IPS DF 19.7 (cell line): ENCODE measurements around the gene CSNK1G2.
"Not testable (repeated sequence)": the region's sequence is repeated elsewhere in the genome, so short reads cannot be mapped to it uniquely, and the experiment has no call there.

ENCODE experiments used
- DNase-seq: peaks from one replicate; pipeline ENCODE4 v3.0.0-alpha.2; 2013; ENCODE audit warnings: low read depth, low spot score

CSNK1G2 gene

DNA sequence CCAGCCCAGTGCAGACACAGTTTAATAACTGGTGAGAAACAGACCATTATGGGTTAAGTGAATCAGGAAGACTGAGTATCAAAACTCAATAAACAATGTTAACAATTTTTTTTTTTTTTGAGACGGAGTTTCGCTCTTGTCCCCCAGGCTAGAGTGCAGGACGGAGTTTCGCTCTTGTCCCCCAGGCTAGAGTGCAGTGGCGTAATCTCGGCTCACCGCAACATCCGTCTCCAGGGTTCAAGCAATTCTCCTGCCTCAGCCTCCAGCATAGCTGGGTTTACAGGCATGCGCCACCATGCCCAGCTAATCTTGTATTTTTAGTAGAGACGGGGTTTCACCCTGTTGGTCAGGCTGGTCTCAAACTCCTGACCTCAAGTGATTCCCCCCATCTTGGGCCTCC lies 47.5 kb downstream of the CSNK1G2 start:
- not testable (repeated sequence) for DNase-seq

DNA sequence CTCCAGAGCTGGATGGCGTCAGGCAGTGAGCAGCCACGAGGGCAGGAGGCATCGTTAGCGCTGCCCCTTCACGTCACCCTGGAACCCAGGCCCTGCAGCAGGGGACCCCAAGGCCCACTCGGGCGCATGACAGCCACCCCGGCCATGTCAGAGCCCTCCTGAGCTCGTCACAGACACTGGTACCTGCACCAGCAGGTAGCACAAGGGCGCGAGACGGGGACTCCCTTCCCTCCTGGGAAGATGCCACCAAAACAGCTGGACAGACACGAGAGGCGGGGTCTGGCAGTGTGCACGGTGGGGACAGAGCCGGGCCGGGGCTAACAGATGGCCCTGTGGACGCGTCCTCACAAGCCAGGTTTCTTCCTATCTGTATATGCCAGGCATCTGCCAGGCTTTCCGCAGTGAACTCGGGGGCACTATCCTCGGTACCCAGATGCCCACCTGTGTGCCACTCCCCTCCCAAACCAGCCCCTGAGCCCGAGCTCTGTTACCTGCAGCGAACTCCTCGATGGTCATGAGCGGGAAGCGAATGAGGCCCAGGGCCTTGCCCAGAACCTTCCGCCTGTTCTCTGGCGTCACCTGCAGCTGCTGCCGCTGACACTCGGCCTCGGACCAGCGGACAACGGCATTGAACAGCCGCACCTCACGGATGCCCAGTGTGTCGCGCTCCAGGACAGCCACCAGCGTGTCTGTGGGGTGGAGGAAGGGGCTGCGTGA lies 48.7 kb downstream of the CSNK1G2 start:
- DNase-seq = no peak

DNA sequence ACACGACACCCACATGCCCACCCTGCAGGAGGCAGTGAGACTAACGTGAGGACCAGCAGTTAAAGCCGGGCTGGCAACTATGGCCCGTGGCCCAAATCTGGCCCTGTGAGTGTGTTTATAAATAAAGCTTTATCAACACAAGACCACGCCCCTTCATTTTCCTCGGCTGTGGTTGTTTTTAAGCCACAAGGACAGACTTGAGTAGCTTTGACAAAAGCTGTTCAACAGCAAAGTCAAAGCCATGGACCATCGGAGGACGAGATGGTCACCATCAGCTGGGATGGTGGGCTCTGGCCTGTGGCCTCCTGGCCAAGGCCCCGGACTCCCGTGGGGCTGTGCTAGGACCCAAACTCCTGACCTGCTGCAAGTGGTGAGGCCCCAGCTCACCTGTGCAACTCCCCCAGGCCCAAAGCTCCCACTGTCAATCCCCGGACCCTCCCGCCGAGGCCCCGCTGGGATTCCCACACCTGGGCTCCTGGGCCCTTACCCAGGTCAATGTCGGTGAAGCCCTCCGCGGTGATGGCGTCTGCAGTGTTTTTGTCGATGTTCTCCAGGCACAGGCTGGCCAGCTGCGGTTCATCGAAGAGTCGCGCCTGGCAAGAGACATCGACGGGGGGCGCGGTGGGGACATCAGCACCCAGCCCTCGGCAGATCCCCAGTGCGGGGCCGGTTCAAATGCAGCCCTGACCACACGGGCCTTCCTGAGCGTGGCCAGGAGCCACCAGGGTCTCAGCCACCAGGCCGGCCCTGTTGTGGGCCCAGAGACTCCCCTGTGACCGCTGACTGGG lies 49.5 kb downstream of the CSNK1G2 start:
- no peak for DNase-seq

DNA sequence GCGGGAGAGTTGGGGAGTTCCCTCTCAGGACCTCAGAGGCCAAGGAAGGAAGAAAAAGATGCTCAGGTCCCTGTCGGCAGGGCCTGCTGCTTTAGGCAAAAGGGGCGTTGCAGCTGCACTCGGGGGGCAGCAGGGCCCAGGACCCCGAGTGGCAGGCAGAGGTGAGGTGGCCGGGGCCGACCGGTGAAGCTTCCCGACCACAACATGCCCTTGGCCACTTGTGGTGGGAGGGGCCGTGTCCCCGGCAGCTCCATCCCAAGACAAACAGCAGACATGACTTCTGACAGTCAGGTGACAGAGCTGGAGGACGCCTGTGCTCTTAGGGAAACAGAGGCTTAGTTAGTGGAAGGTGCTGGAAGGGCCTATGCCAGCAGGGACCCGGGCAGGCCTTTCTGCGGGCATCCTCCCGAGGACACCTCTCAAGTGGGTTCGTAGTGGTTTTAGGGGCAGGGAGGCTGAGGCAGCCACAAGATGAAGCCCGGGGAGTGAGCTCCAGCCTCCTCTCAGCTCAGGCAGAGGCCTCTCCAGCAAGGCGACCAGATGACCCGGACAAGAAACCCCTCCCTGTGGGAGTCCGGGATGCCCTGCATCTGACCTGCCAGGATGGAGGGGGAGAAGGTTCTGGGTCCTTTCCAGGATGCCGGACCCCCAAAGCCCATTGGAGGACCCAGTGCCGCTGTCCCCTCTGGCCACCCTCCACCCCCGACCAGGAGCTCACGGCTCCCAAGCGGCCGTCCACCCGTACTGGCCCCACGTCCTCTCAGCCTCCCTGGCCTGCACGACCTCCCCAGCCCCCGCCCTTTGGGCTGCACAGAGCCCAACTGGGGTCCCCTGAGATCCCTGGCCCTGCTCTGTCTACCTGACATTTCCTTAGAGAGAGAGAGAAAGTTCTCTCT lies 50.3 kb downstream of the CSNK1G2 start:
- DNase-seq = no peak

DNA sequence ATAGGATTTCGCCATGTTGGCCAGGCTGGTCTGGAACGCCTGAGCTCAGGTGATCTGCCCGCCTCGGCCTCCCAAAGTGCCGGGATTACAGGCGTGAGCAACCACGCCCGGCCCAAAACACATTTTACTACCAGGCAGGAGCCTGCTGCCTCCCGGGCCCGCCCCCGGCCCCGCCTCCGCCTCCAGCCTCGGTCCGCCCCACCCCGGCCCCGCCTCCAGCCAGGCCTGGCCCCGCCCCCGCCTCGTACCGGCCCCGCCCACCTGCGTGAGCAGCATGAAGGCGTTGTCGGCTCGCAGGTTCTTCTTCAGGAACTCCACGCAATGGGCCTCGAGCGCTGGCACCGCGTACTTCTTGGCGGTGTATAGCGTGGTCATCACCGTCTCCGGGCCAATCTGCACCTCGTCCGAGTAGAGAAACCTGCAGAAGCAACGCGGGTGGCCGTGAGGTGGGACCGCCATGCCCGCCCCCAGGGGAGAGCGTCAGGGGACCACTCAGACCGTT lies 51.8 kb downstream of the CSNK1G2 start:
- no peak for DNase-seq

DNA sequence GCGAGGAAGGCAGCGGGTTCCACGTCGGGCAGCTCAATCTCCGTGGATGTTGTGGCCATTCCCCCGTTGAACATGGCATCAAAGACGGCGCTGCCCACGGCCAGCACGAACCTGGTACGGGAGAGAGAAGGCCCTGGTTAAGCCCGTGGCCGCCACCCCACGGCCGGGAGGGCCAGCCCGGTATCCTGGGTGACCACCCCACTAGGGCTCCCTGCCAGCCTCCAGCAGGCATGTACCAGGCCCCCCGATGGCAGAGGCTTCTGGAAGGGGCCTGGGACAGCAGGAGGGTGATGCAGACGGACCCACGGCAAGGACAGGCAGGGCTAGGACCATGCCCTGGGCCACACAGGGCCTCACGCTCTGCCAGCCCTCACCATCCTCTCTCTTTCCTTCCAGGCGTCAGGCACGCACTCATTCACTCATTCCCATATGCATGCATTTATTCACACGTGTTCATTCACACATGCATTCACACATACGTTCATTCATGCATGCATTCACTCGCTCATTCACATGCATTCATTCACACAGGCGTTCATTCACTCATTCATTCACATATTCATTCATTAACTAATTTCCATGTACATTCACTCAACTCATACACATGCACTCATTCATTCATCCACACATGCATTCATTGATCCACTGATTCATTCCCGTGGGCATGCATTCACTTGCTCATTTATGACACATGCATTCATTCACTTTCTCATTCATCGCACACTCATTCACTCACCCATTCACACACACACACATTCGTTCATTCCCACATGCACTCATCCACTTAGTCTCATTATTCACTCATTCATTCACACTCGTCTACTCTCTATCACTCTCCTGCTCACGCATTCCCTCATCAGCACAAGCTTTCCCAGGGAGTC lies 56.6 kb downstream of the CSNK1G2 start:
- DNase-seq = no peak

DNA sequence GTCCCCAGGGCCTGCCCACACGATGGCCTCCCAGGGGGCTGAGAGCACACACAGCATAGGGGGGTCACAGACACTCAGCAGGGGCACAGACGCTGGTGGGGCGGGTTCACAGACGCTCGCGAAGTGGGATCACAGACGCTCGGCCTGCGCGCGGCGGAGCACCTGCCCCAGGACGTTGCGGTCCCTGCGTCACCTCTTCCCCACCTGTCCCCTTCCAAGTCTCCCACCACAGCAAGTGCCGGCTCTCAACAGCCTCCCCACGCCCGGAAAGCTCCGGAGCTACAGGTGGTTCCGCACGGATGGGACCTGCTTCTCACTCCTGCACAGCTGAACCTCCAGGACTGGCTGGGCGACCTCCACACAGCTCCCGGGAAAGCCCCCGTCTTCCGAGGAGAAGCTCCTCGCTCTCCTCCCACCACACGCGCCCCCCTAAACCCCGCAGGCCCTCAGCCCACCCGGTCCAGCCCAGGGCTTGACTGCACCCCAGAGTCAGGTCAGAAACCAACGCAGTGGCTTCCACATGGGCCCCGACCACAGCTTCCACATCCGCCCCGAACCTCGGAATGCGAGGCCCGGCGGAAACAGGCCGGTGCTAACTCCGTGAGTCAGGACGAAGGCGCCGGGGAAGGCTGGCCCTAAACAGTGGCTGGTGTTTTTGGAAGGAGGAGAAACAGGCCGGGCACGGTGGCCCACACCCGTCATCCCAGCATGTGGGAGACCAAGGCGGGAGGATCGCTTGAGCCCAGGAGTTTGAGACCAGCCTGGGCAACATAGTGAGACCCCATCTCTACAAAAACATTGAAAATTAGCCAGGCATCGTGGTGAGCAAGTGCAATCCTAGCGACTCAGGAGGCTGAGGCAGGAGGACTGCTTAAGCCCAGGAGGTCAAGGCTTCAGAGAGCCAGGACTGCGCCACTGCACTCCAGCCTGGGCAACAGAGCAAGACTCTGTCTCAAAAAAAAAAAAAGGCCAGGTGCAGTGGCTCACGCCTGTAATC lies 58.0 kb downstream of the CSNK1G2 start:
- DNase-seq = no peak

DNA sequence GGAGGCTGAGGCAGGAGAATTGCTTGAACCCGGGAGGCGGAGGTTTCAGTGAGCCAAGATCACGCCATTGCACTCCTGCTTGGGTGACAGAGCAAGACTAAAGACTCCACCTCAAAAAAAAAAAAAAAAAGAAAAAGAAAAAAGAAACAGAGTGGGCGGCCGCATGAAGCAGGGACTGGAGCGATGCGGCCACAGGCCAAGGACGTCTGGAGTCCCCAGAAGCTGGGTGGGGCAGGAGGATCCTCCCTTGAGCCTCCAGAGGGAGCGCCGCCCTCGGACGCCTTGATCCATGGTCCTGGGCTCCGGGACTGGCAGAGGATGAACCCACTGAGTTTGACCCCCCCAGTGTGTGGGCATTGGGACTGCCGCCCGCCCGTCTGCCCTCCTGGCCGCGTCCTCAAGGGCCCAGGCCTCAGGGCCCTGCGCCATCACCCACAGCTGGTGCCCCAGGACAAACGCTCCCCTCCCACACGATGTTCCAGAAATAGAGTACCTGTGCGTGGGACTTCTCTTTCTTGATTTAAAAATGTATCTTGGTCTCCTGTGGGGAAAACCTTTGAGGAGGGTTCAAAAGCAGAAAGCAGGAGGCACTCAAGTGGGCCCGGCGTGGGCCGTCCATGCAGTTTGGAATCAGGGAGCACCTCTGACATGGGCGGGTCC lies 59.0 kb downstream of the CSNK1G2 start:
- DNase-seq = no peak

DNA sequence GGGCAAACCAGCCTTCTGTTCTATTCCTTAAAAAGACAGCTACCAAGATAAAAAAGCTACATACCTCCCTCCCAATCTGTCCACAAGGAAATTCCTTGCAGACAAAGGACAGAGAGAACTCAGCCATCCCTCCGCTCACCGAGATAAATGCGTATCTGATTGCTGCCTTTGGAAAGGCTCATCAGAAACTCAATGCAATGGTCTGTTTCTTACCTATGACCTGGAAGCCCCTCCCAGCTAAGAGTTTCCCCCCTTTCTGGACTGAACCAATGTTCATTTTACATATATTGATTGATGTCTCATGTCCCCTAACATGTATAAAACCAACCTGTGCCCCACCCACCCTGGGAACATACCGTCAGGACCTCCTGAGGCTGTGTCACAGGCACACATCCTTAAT lies 62.9 kb downstream of the CSNK1G2 start:
- DNase-seq = no peak

DNA sequence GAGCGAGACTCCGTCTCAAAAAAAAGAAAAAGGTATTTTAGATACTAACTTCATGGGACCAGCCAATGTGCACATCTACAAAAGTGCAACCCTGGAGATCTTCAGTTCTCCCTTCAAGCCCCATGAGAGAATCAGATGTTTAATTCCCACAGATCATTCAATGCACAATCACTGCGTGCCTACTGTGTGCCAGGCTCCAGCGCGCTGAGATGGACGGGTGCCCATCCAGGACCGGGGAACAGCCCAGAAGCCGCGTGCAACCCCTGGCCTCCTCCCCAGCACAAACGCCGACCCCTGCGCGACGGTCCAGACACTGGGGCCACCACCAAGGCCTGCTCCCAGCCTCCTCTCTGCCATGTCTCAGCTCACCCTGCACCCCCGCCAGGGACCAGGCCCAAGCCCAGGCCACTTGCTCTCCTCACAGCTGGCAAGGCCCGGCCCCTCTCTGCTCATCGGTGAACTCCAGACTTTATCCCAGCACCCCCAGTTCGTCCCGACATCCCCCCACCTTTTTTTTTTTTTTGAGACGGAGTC lies 69.2 kb downstream of the CSNK1G2 start:
- DNase-seq = no peak

DNA sequence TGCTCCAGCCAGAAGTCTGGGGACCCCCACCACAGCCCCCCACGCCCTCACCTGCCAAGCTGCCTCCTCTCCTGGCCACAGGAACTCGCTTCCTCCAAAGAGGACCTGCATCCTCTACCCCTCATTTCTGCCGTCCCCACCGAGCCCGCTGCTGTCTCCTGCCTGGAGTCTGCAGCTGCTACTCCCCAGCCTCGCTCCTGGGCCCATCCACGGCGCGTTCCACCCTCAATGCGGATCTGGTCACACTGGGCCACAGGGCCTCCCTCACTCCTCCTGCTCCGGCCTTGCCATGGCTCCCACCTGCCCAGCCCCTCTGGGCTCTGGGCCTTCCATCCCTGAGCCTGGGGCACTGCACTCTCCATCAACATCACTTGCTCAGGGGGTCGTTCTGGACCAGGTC lies 70.2 kb downstream of the CSNK1G2 start:
- DNase-seq = no peak

DNA sequence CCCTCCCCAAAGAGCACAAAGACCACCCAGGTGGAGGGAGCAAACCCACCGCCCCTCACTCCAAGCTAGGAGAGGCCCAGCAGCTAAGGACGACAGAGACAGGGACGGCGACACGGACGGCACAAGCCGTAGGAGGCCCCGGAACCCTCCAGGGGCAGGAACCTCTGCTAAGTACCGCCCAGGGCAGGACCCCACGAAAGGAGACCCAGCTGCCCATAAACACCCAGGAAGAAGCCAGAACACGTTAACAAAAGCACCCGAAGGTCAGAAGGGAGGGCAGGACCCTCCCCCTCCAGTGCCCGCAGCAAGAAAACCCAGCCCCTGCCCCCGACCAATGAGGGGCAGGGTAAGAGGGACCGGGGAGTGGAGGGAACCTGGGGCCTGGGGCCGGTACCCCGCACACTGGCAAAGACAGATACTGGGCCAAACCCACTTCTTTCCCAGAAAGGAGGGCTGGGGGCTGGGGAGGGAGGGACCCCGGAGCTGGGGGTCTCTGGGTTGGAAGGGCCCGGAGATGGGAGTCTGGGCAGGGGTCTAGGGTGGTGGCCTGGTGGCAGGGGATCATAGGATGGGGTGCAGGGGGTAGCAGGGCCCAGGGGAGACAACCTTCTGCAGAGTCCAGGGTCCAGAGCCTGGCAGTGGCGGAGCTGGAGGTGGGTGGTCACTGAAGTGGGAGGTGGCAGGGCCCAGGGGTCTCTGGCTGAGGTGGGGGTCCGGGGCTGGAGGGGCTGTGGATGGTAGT lies 72.1 kb downstream of the CSNK1G2 start:
- no peak for DNase-seq

DNA sequence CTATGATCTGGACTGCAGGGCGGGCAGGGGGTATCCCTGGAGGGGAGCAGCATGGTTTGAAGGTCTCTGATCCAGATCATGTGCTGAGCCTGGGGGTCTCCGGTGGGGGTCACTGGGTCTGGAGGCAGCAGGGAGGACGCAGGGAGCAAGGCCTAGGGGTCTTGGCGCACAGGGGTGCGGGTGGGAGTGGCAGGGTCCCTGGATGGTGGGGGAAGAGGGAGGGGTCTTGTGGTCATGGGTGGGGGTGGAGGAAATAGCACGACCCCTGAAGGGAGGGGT lies 72.7 kb downstream of the CSNK1G2 start:
- DNase-seq = no peak

DNA sequence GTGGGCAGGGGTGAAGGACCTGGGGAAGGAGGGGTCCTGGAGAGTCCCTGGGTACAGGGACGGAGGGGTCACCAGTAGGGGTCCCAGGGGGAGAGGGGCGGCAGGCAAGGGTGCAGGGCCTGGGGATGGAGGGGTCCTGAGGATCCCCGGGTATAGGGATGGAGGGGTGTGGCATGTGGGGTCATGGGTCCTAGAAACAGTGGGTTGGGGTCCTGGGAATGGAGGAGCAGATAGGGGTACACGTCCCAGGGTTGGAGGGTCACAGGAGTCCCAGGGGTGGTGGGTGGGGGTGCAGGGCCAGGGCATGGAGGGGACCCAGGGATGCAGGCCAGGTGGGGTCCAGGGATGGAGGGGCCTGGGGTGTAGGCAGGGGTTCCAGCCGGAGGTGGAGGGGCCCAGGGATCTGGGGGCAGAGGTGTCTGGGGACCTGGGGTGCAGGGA lies 73.2 kb downstream of the CSNK1G2 start:
- DNase-seq = no peak

DNA sequence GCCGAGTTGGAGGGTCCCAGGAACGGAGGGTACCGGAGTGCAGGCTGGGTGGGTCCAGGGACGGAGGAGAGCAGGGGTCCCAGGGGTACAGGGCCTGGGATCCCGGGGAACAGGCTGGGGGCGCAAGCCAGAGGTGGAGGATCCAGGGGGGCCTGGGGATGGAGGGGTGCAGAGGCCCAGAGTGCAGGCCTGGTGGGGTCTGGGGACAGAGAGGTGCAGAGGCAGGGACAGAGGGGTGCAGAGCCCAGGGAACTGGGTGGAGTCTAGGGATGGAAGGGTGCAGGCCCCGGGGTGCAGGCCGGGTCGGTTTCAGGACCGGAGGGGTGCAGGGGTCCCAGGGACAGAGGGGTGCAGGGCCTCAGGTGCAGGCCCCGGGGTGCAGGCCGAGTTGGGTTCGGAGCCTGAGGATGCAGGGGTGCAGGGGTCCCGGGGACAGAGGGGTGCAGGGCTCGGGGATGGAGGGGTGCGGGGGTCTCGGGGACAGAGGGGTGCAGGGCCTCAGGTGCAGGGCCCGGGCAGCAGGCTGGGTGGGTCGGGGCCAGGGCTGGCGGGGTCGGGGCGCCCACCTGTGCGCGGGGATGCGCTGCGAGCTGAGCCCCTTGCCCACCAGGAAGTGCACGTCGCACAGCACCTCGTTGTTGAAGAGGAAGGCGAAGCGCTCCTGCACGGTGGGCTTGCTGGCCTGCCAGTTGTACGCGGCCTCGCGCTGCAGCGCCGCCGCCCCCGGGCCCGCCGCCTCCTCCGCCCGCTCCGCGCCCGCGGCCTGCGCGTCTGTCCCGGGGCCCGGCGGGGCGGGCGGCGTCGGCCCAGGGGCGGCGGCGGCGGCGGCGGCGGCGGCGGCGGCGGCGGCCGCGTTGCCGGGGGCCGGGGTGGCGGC lies 74.0 kb downstream of the CSNK1G2 start:
- DNase-seq = no peak

DNA sequence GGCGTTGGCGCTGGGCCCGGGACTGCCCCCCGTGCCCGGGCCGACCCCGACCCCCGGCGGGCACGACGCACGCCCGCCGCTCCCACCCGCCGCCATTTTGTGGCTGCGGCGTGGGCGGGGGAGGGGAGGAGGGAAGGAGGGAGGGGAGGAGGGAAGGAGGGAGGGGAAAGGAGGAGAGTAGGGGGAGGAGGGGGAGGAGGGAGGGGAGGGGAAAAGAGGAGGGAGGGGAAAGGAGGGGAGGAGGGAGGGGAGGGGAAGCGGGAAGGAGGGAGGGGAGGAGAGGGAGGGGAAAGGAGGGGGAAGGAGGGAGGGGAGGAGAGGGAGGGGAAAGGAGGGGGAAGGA lies 74.6 kb downstream of the CSNK1G2 start, which contains the start of gene BTBD2:
BTBD2 (minus strand) TSS at position 107 of the 343 bp plus-strand sequence; CDS start at position 96, 11 bp downstream.
- no peak for DNase-seq

DNA sequence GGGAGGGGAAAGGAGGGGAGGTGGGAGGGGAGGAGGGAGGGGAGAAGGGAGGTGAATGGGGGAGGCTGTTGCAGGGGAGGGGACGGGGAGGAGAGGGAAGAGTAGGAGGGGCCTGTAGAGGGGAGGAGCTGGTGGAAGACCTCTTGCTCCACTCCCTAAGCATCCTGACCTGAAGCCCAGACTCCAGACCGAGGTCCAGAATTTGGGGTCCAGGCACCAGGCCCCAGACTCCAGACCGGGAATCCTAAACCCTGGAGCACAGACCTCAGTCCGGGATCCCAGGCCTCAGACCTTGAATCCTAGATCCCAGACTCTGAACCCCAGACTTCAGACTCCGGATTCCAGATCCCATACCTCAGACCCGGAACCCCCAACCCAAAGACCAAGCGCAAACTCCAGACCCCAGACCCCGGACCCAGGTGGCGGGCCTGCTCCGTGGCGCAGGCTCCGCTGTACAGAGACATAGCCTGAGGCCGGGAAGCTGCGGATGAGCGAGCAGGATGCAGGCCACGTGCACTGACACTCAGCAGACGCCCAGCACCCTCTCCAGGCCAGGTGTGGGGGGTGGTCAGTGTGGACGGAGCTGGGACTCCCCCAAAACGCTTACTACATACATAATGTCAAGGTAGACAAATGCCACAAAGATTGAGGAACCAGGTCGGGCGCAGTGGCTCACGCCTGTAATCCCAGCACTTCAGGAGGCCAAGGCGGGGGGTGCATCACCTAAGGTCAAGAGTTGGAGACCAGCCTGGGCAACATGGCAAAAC lies 75.3 kb downstream of the CSNK1G2 start:
- no peak for DNase-seq
